ENCODE results near the gene NEK6. TPM values are rescaled to one million over a fixed set of nuclear protein-coding genes. Genes with fewer than 3 reads are reported as not detected.

Gene NEK6
- total and polyA plus RNA-seq, 9 of the 15 experiments (the other 6 are each of a cell fraction or from before 2014, with no cell fraction given) = 3.1 to 19.0 (median 8.4) TPM

GRCh38 chr9:124373851-124374250 is 116.1 kb downstream of the NEK6 start:
- H3K4me3 ChIP-seq = no peak overlapping the region
- in situ Hi-C loops (cut with MboI) (no loop called here), intact Hi-C loops (cut with micrococcal nuclease) (no loop called here)
- ATAC-seq (no peak), FAIRE-seq (no peak), DNase-seq (ENCODE audit: extremely low read depth in 1 of 4, low spot score in 3 of 4) (no peak)
- ChIA-PET POLR2A (interaction anchor here (1.2 kb wide), 1 partner anchor 19 kb away, joined by 4 read pairs; no protein-coding TSS in a partner anchor), CTCF (ENCODE audit: low intra/inter-chr PET ratio) (no interaction called here)
- H3K4me1 ChIP-seq (replicated peaks in 1 of 2; ENCODE audit: control insufficient read depth in 2 of 2, insufficient read depth in 2 of 2, low read length in 2 of 2) = peaks cover 0 to 5% of the 10 kb centered on the region in 2 experiments; a peak in 2 of 5 replicates
- peaks cover 97% of the 10 kb centered on the region for H3K79me2 ChIP-seq (ENCODE audit: control insufficient read depth, insufficient read depth, low read length)
- BruUV-seq (replicated peaks) = no TSS peak
- no peaks in the 10 kb centered on the region for H3K27me3 ChIP-seq (ENCODE audit: control insufficient read depth in 2 of 2, insufficient read depth in 2 of 2, low read length in 2 of 2)
- WGBS (ENCODE audit: insufficient coverage, low coverage, missing lambda C conversion rate) = 85% methylated on average over 1 of the region's 1 CpG
- H4K20me1 ChIP-seq (replicated peaks; ENCODE audit: control insufficient read depth, insufficient read depth, low read length) = peaks cover 7% of the 10 kb centered on the region; the same call in 1 of the 2 replicates
- peaks cover 4% of the 10 kb centered on the region for H3K9me3 ChIP-seq (replicated peaks; ENCODE audit: control insufficient read depth, insufficient read depth, low read depth, low read length)
- no peaks in the 10 kb centered on the region for H3K9me1 ChIP-seq (ENCODE audit: control insufficient read depth, insufficient read depth, low read length)
- no peak overlapping the region for H3K4me2 ChIP-seq (ENCODE audit: insufficient read depth, low read length)
- peaks cover 34% of the 10 kb centered on the region for H3K36me3 ChIP-seq (ENCODE audit: control insufficient read depth, insufficient read depth, low read length)
- no peak overlapping the region for H3K9ac ChIP-seq (ENCODE audit: insufficient read depth in 1 of 2, low read depth in 2 of 2, low read length in 2 of 2)
- no peak overlapping the region for H2AFZ ChIP-seq (ENCODE audit: low read depth, low read length)
- H3K27ac ChIP-seq (ENCODE audit: extremely low read depth, low read depth, low read length) = no peak overlapping the region
- no peak for TF ChIP-seq KDM5B (IDR thresholded peaks at IDR 0.05; ENCODE audit: insufficient replicate concordance, low read depth, low read length)
- no peak for TF ChIP-seq USF1 (CRISPR knock-in tag; IDR thresholded peaks at IDR 0.05)
- TF ChIP-seq MBD2 (IDR thresholded peaks at IDR 0.05; ENCODE audit: borderline replicate concordance, low read depth) = no peak
- TF ChIP-seq XRCC3 (IDR thresholded peaks at IDR 0.05) = no peak
- TF ChIP-seq WHSC1 (IDR thresholded peaks at IDR 0.05; ENCODE audit: low read length) = no peak
- TF ChIP-seq MLX (CRISPR knock-in tag; conservative IDR thresholded peaks at IDR 0.05) = no peak
- TF ChIP-seq ZNF75A (CRISPR knock-in tag; IDR thresholded peaks at IDR 0.05) = no peak
- no peak for TF ChIP-seq SRF (CRISPR knock-in tag; IDR thresholded peaks at IDR 0.05)
- TF ChIP-seq ZNF551 (CRISPR knock-in tag; IDR thresholded peaks at IDR 0.05) = no peak
- no peak for TF ChIP-seq NKRF (IDR thresholded peaks at IDR 0.05; ENCODE audit: borderline replicate concordance)
- TF ChIP-seq PHB (CRISPR knock-in tag; IDR thresholded peaks at IDR 0.05) = no peak
- TF ChIP-seq PHF20 (IDR thresholded peaks at IDR 0.05; ENCODE audit: partially characterized antibody) = no peak

Data from K562 (cell line).